GM18526 (cell line): ENCODE measurements around the gene CCDC88C.

Experiments used
- POLR2A ChIP-seq: IDR thresholded peaks from 3 replicates; pipeline ENCODE4 v1.6.1; 2011; ENCODE audit not compliant: insufficient read length; ENCODE audit errors: extremely low read depth

The CCDC88C gene

GRCh38 chr14:91417120-91417982 lies at the start of gene CCDC88C:
CCDC88C (minus strand) TSS chr14:91417820; CDS start chr14:91417690, 130 bp downstream.
- TF ChIP-seq POLR2A, result peak; percentile 21

- no peak for TF ChIP-seq POLR2A
These were observed 48.6 kb upstream of the CCDC88C start for GRCh38 chr14:91466192-91466591.

- TF ChIP-seq POLR2A, result no peak
These were observed 47.1 kb upstream of the CCDC88C start for GRCh38 chr14:91464615-91465205.

- TF ChIP-seq POLR2A, result no peak
These were observed 41.0 kb upstream of the CCDC88C start for GRCh38 chr14:91458612-91459011.

GRCh38 chr14:91456283-91456682 lies 38.7 kb upstream of the CCDC88C start:
- TF ChIP-seq POLR2A, result no peak

- no peak for TF ChIP-seq POLR2A
These were observed 37.0 kb upstream of the CCDC88C start for GRCh38 chr14:91454580-91454979.

- TF ChIP-seq POLR2A, result no peak
These were observed 36.5 kb upstream of the CCDC88C start for GRCh38 chr14:91454155-91454554.

- TF ChIP-seq POLR2A, result no peak
These were observed 36.1 kb upstream of the CCDC88C start for GRCh38 chr14:91453744-91454143.

GRCh38 chr14:91444335-91445020 lies 26.9 kb upstream of the CCDC88C start:
- no peak for TF ChIP-seq POLR2A

- no peak for TF ChIP-seq POLR2A
These were observed 21.7 kb upstream of the CCDC88C start for GRCh38 chr14:91439345-91439744.

- no peak for TF ChIP-seq POLR2A
These were observed 21.2 kb upstream of the CCDC88C start for GRCh38 chr14:91438845-91439244.

GRCh38 chr14:91429385-91429784 lies 11.8 kb upstream of the CCDC88C start:
- TF ChIP-seq POLR2A, result no peak

GRCh38 chr14:91424813-91425530 lies 7.4 kb upstream of the CCDC88C start:
- no peak for TF ChIP-seq POLR2A

GRCh38 chr14:91420686-91421085 lies 3.1 kb upstream of the CCDC88C start:
- no peak for TF ChIP-seq POLR2A

- no peak for TF ChIP-seq POLR2A
These were observed 1.8 kb upstream of the CCDC88C start for GRCh38 chr14:91419451-91419850.

- no peak for TF ChIP-seq POLR2A
These were observed 1.4 kb upstream of the CCDC88C start for GRCh38 chr14:91419044-91419397.
